GM21390 (cell line): ENCODE data around the gene PPP2R5C.

Source experiments
- ATAC-seq: cut with Tn5 transposase; IDR thresholded peaks from one replicate; pipeline ENCODE4 v1.9.1; 2021; ENCODE audit not compliant: unreplicated experiment

Gene PPP2R5C

GRCh38 chr14:101884089-101884933 is 122.8 kb downstream of the PPP2R5C start:
- ATAC-seq = no peak

DNA sequence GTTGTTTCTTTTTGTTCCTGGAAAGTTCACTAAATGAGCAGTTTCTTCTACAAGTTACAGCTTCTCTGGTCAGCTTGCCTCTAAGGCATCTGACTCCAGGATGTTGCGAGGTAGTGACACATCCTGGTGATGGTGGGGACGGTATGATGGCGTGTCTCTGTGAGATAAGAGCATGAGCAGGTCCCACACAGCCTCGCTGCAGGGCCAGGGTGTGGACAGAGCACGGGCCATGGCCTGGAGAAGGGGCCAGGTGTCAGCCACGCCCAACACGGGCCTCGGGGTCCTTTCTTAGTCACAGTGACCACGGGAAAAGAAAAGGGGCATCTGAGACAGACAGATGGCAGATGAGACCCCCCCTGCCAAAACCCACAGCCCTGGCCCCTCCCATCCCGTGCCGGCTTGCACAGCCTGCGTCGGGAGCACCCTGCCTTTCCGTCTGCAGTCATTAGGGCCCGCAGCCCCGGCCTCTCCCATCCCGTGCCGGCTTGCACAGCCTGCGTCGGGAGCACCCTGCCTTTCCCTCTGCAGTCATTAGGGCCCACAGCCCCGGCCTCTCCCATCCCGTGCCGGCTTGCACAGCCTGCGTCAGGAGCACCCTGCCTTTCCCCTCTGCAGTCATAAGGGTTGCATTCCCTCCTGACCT is 123.5 kb downstream of the PPP2R5C start:
- no peak for ATAC-seq

DNA sequence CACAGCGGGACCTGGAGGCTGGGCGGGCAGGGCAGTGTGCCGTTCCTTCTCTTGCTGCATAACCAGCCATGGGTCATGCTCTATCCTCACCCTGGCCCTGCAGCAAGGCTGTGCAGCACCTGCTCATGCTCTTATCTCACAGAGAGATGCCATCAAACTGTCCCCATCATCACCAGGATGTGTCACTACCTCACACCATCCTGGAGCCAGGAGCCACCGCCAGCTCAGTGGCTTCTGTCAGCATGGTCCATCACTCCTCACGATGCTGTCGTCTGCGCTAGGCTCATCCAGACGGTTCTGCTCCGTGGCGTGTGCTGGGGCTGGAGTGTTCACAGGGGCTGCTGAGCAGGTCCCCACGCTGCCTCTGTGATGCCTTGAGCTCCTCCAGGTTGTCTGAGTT is 125.7 kb downstream of the PPP2R5C start:
- no peak for ATAC-seq

DNA sequence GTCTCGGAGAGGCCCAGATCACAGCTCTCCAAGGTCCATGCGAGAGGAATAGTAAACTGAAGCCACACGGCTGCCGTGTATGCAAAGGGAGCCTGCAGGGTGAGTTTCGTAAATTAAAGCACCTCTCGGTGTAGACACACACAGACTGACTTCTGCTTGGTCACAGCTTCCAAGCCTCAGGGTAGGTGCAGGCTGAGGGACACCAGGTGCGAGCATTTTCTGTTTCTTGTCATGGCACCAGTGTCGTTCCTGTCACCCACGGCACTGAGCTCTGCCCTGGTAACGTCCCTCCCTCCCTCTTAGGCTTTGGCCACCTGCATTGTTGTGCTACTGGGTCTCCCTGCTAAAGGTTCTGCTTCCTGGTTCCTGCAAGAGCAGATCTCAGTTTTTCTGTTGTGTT is 126.7 kb downstream of the PPP2R5C start:
- ATAC-seq = no peak

DNA sequence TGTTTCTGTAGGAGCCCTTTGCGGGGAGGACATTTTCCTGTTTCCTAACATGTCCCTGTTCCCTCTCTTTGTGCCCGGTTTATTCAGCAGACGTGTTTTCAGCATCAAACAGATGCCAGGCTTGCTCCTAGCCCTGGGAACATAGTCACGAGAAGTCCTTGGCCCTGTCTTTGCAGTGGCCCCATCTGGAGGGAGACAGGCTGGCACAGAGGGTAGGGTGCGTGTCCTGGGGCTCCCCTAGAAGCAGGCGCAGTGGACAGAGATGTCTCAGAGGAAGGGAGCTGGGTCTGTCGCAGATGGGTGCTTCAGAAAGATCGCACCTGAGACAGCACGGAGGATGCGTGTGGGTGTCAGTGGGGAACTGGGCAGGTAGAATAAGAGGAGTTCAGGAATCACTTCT is 127.9 kb downstream of the PPP2R5C start:
- ATAC-seq = no peak

- no peak for ATAC-seq
Measured at GRCh38 chr14:101889898-101890297, 128.4 kb downstream of the PPP2R5C start.

DNA sequence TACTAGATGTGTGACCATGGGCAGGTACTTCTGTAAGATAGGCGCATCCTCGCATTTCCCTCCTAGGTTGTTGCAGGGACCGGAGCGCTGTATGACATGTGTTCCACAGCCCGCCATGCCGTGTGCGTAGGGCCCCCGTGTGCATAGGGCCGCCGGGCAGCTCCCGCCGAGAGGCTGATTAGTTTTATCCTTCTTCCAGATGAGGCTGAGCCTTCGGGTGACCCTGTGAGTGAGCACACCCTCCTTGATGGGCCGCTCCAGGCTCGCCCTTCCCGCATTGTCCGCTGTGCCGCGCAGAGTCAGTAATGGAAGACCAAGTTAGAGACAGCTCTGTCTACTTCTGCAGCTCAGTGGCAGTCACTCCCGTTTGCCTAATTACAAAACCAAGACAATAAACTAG is 130.0 kb downstream of the PPP2R5C start:
- ATAC-seq = no peak

DNA sequence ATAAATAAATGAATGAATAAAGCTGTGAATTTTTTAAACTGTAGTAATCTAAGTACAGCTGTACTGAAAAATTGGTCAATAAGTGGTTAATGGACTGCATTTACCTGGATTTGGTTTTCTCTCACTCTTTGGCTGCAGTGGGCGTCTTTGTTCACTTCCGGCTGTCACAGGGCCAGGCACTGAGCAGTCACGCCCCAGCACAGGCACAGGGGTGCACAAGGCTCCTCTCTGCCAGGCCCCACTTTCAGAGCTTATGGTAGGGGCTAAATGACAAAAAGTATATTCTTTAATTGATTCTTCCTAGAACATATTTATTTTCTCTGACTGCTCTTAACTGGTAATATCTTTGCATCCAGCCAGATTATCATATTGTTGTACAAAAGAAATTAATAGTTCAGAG is 132.2 kb downstream of the PPP2R5C start:
- no peak for ATAC-seq

GRCh38 chr14:101894365-101895081 is 133.0 kb downstream of the PPP2R5C start:
- ATAC-seq = no peak

DNA sequence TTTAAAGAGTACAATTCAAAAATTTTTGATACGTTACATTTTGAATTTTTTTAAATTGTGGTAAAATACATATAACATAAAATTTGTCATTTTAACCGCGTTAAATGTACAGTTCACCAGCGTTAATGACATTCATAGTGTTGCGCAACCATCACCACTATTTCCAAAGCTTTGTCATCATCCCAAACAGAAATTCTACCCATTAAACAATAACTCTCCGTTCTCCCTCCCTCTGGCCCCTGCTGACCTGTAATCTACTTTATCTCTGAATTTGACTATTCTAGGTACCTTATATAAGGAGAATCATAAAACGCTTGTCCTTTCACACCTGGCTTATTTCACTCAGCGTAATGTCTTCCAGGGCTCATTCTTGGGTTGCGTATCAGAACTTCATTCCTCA is 133.7 kb downstream of the PPP2R5C start:
- no peak for ATAC-seq

- no peak for ATAC-seq
Measured at GRCh38 chr14:101897326-101897725, 135.8 kb downstream of the PPP2R5C start.

DNA sequence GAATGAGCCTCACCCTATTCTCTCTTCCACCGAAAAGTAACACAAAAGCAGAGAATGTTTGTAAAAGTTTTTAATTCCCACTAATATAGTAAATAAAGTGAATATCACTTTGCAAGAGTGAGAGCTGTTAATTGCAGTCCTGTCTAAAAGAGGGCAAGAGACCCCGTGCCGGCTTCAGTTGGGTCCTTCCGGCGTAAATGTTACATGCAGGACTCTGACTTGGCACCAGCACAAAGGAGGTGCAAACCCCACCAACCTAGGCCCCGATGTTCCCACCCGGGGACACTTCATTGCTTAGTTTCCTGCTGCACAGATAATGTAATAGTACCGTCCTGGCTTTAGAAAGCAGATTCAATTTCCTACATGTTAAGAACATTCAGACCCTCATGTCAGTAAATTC is 136.9 kb downstream of the PPP2R5C start:
- ATAC-seq = no peak

GRCh38 chr14:101899263-101899662 is 137.8 kb downstream of the PPP2R5C start:
- no peak for ATAC-seq

DNA sequence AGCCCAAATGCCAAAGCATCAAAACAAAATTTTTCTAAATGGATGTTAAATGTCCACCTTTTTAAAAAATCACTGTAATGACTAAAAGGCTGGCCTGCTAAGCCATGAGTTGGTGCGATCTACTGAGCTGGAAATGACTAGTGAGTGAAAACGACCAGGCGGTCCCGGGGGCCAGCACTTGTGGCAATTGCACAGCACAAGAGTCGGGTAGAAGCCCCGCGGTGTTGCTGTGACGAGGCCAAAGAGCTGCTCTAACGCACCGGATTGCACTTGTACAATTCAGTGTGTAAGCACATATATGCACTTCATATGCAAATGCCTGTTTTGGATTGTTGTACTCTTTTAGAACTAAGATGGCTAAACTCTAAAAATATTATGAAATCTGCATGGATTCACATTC is 138.7 kb downstream of the PPP2R5C start:
- no peak for ATAC-seq

DNA sequence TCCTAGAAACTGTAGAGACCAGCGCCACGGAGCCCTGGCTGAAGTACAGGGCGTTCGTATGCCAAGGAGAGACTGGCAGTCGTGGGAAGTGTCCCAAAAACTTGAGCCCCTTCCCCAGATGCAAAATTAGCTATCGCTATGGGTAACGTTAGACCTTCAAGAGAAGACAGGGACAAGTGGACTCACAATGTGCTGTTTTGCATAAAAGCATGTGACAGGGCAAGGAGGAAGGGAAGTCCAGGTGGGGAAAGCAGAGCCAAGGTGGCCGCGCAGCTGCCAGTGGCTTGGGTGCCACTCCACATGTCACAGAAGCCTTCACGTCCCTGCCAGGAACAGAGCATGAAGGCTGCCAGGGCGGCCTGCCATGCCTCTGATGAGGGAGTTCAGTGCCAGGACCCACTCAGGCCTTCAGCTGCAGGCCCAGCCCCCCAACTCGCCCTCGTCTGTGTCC is 141.6 kb downstream of the PPP2R5C start:
- ATAC-seq = no peak

GRCh38 chr14:101905614-101906013 is 144.1 kb downstream of the PPP2R5C start:
- no peak for ATAC-seq

DNA sequence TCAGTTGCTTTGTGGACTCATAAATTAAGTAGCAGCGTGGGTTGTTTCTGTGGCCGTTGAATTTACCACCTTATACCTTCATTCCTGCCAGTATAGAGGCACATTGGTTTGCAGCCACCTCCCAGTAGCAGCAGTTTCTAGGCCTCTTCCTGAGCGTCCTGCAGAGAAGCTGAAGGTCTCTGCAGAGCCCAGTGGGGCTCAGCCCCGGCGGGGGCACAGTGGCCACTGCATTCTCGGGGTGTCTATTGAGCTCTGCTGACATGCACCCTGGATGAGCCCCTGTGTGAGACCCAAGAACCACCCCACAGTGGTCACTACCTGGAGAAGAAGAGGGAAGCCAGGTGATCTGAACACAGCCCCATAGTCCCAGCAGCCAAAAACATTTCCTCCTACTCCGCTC is 145.1 kb downstream of the PPP2R5C start:
- no peak for ATAC-seq

- ATAC-seq = no peak
Measured at GRCh38 chr14:101907619-101908018, 146.1 kb downstream of the PPP2R5C start.

DNA sequence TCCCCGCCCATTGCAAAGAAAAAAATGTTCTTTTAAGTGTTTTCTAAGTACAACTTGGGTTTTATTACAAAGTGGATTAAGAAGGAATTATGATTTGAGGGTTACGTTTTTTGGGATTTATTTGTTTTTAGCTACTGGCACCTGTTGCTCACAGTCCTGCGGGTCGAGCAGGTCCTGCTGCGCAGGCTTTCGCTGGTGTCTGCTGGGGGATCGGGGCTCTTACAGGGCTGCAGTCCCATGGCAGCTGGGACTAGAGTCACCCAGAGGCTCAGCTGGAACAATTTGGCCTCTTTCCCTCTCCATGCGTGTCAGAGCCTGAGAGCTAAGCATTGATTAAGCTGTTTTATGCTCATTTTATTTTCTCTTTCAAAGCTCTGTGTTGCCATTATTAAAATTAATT is 147.3 kb downstream of the PPP2R5C start:
- no peak for ATAC-seq

DNA sequence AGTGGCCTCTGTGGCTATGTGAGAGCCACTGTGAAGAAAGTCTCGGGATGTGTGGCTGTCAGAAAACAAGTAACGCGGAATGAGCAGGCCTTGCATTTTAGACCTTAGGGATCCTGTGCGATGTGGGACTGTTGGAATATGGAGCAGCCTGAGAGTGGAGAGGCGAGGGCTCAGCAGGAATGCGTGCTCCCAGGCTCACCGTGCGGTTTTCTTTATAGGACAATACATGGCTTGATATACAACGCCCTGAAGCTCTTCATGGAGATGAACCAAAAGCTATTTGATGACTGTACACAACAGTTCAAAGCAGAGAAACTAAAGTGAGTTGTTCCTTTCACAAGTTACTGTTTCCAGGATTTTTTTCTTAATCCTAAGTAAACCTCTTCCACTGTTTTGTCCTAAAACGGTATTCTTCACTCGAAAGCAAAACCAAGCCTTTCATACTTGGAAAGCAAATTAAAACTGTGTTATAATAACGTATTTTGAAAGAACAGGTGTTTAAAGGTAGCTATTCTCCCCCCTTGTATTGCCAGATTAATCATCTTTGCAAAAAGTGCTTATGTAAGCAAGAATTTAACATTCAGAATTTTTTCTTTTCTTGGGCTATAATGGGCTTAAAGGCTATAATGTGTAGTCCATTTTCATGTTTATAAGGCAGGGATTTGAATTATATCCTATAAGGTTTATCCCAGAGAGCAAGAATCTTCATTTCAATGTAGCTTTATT is 148.0 kb downstream of the PPP2R5C start:
- no peak for ATAC-seq

DNA sequence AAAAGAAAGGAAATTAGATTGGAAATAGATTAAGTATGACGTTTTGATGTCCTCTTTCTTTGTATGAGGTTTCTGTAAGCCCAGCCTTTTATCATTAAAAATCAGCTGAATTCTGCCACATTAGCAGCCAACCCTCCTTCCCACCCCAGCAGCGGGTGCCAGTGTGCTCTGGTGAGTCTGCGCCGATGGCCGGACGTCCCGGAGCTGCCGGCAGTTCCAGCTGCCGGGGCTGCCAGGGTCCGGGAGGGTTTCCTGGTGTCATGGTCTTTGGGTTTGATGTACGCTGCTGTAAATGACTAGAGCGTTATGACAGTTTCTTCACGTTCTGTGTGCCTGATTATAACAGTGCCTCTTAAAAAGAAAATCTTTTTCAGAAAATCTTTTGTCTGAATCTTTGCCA is 151.3 kb downstream of the PPP2R5C start:
- ATAC-seq = no peak
